HCT116 (cell line): ENCODE results near the gene KCNN3. TPM values are rescaled to one million over a fixed set of nuclear protein-coding genes. Genes with fewer than 3 reads are reported as not detected.

Experiments
- ATAC-seq: fragments of 200-7000 bp; cut with Tn5 transposase; 2 replicates; pipeline ENCODE4 v1.9.1; 2020; ENCODE audit warnings: mild to moderate bottlenecking, moderate library complexity
- BruUV-seq: library from RNA; stranded (reverse); fragments of 400-500 nt; replicated peaks from 2 replicates; lab custom pipeline; 2021; lab: Mats Ljungman, UMichigan
- CTCF ChIA-PET: fragments of 300-600 bp; sonication (Branson Sonifier 250); formaldehyde crosslinking; loops from one replicate; lab custom pipeline; 2021; ENCODE audit warnings: antibody characterized with exemption; lab: Charles Lee
- POLR2A ChIA-PET: fragments of 300-600, 350-600 bp; sonication (Branson Sonifier 250); formaldehyde crosslinking; loops from one replicate; lab custom pipeline; 2021; ENCODE audit warnings: antibody characterized with exemption; lab: Charles Lee
- RAD21 ChIA-PET, 2 experiments: fragments of 300-600 bp; sonication (Branson Sonifier 250); formaldehyde crosslinking; loops; one replicate each; lab custom pipeline; 2023; ENCODE audit warnings: low total read pairs in 2 of 2; ENCODE audit not compliant: uncharacterized antibody in 2 of 2, unreplicated experiment in 2 of 2, low non-redundant PET in 1 of 2; lab: Charles Lee
- DNase-seq: peaks from one replicate; pipeline ENCODE4 v3.0.0-alpha.2; 2010; ENCODE audit warnings: low read depth, low spot score
- H2AFZ ChIP-seq: fragments of 200-600 bp; shearing (Covaris generic), sonication (generic); 2 replicates; pipeline ENCODE4 v1.6.1; 2017; ENCODE audit warnings: low read depth, mixed run types, mixed read lengths, antibody characterized with exemption, low read length; ENCODE audit not compliant: poor library complexity, severe bottlenecking
- H3K27ac ChIP-seq: 2 replicates; pipeline ENCODE4 v1.5.1; 2012; ENCODE audit warnings: low read depth, low read length
- H3K27me3 ChIP-seq: fragments of 200-600 bp; sonication (generic); 2 replicates; pipeline ENCODE4 v1.6.1; 2016; ENCODE audit warnings: mixed run types, low read length, mixed read lengths; ENCODE audit not compliant: insufficient read depth
- H3K36me3 ChIP-seq, 2 experiments: fragments of 200-500 bp in 1 of 2; fragments of 200-600 bp in 1 of 2; sonication (Bioruptor generic) in 1 of 2; sonication (generic) in 1 of 2; 2 replicates each; pipeline versions ENCODE4 v1.5.1 to v1.6.1; 2014 to 2016; ENCODE audit warnings: low read length in 2 of 2, inconsistent platforms in 1 of 2, mixed read lengths in 1 of 2, mixed run types in 1 of 2; ENCODE audit not compliant: insufficient read depth in 2 of 2, control insufficient read depth in 1 of 2
- H3K4me1 ChIP-seq, 2 experiments: fragments of 200-600 bp in 1 of 2; sonication (generic) in 1 of 2; 2 replicates each; pipeline versions ENCODE4 v1.5.1 to v1.6.1; 2012 to 2017; ENCODE audit warnings: low read length in 2 of 2, inconsistent platforms in 1 of 2, mild to moderate bottlenecking in 1 of 2, mixed read lengths in 1 of 2, mixed run types in 1 of 2, moderate library complexity in 1 of 2; ENCODE audit not compliant: insufficient read depth in 2 of 2, control insufficient read depth in 1 of 2
- H3K4me2 ChIP-seq: fragments of 200-600 bp; sonication (generic); 2 replicates; pipeline ENCODE4 v1.6.1; 2017; ENCODE audit warnings: mixed run types, low read length, mixed read lengths
- H3K4me3 ChIP-seq, 2 experiments: fragments of 200-600 bp in 1 of 2; sonication (generic) in 1 of 2; replicated peaks in 1 of 2; 2 replicates each; pipeline ENCODE4 v1.5.1; 2011 to 2016; ENCODE audit warnings: low read length in 2 of 2, control low read depth in 1 of 2, low read depth in 1 of 2, mild to moderate bottlenecking in 1 of 2, mixed read lengths in 1 of 2, mixed run types in 1 of 2
- H3K79me2 ChIP-seq: fragments of 200-600 bp; sonication (generic); 2 replicates; pipeline ENCODE4 v1.6.1; 2017; ENCODE audit warnings: mild to moderate bottlenecking, mixed run types, low read length, moderate library complexity, mixed read lengths; ENCODE audit not compliant: insufficient read depth
- H3K9ac ChIP-seq: fragments of 200-600 bp; sonication (generic); 2 replicates; pipeline ENCODE4 v1.6.1; 2016; ENCODE audit warnings: low read length, mixed read lengths
- H3K9me2 ChIP-seq: fragments of 200-600 bp; sonication (generic), shearing (Covaris generic); 2 replicates; pipeline ENCODE4 v1.6.1; 2017; ENCODE audit warnings: mixed run types, mild to moderate bottlenecking, moderate library complexity; ENCODE audit not compliant: insufficient read depth
- H3K9me3 ChIP-seq, 2 experiments: fragments of 200-500 bp in 1 of 2; fragments of 200-600 bp in 1 of 2; sonication (Bioruptor generic) in 1 of 2; sonication (generic) in 1 of 2; 2 replicates each; pipeline ENCODE4 v1.6.1; 2014 to 2017; ENCODE audit warnings: low read length in 2 of 2, mixed read lengths in 2 of 2, inconsistent platforms in 1 of 2, low read depth in 1 of 2, mild to moderate bottlenecking in 1 of 2, mixed run types in 1 of 2, moderate library complexity in 1 of 2; ENCODE audit not compliant: control insufficient read depth in 1 of 2, insufficient read depth in 1 of 2
- H4K20me1 ChIP-seq: fragments of 200-600 bp; sonication (generic), shearing (Covaris generic); 2 replicates; pipeline ENCODE4 v1.6.1; 2017; ENCODE audit warnings: mixed run types, mild to moderate bottlenecking, moderate library complexity; ENCODE audit not compliant: insufficient read depth
- EGR1 ChIP-seq: IDR thresholded peaks from 2 replicates; pipeline ENCODE4 v1.6.1; 2012; ENCODE audit warnings: low read depth
- ELF1 ChIP-seq: IDR thresholded peaks from 2 replicates; pipeline ENCODE4 v1.6.1; 2012; ENCODE audit warnings: low read depth, borderline replicate concordance
- EZH2 ChIP-seq: fragments of 200-600 bp; sonication (generic); IDR thresholded peaks from 2 replicates; pipeline ENCODE4 v1.6.1; 2017; ENCODE audit warnings: antibody characterized with exemption, mixed run types
- EZH2phosphoT487 ChIP-seq: fragments of 200-600 bp; IDR thresholded peaks from 2 replicates; pipeline ENCODE4 v1.6.1; 2018; ENCODE audit warnings: antibody characterized with exemption, borderline replicate concordance
- FOSL1 ChIP-seq: IDR thresholded peaks from 2 replicates; pipeline ENCODE4 v1.6.1; 2012; ENCODE audit warnings: low read depth
- JUND ChIP-seq: IDR thresholded peaks from 2 replicates; pipeline ENCODE4 v1.6.1; 2012
- RAD21 ChIP-seq: IDR thresholded peaks from 2 replicates; pipeline ENCODE4 v1.6.1; 2012; ENCODE audit warnings: low read depth, mild to moderate bottlenecking
- SIN3A ChIP-seq: IDR thresholded peaks from 2 replicates; pipeline ENCODE4 v1.6.1; 2012; ENCODE audit warnings: low read depth
- SP1 ChIP-seq: IDR thresholded peaks from 2 replicates; pipeline ENCODE4 v1.6.1; 2012; ENCODE audit warnings: low read depth
- ZFX ChIP-seq: fragments of 450-650 bp; IDR thresholded peaks from 2 replicates; pipeline ENCODE4 v1.6.1; 2017
- intact Hi-C: fragments of 100-400 bp; cut with micrococcal nuclease; formaldehyde crosslinking; loops from 2 replicates; pipeline ENCODE4 v1.10.0; 2022
- total RNA-seq: library from RNA; stranded (reverse); gene quantifications from one replicate; pipeline ENCODE4 v1.2.1, GENCODE V29; 2021; ENCODE audit not compliant: unreplicated experiment
- TF ChIP-seq, protein P1 (sequence below): IDR thresholded peaks from 2 replicates; pipeline ENCODE4 v1.6.1; 2011; ENCODE audit warnings: mild to moderate bottlenecking, low read length, moderate library complexity; ENCODE audit not compliant: insufficient replicate concordance; ENCODE audit errors: extremely low read depth

Gene KCNN3
- total RNA-seq, 1 experiment from 2014 or later, result 1.1 TPM

DNA sequence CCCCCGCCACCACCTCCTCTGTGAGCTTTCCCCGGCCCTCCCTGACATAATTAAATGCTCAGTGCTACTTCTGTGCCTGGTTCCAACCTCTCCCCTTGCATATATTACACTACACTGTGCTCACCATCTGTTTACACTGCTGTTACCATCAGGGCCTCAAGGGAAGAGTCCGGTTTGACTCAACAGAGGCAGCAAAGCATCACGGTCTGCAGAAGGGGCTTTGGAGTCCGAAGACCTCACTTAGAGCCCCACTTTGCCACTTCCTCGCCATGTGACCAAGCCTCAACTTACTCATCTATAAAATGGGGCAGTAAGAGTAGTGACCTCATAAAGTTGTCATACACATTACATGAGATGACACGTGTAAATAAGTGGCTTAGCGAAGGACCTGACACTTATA lies 27.4 kb downstream of the KCNN3 start:
- Histone ChIP-seq H4K20me1 (no peaks in the 10 kb centered on the region), H3K4me3 (no peak overlapping the region), H3K9me3 (no peaks in the 10 kb centered on the region), H3K9me2 (no peaks in the 10 kb centered on the region), H3K27me3 (no peaks in the 10 kb centered on the region), H3K27ac (no peak overlapping the region), H3K4me2 (no peak overlapping the region), H3K4me1 (no peaks in the 10 kb centered on the region), H3K9ac (no peak overlapping the region), H3K79me2 (no peaks in the 10 kb centered on the region), H2AFZ (no peak overlapping the region), H3K36me3 (no peaks in the 10 kb centered on the region)
- BruUV-seq, result no TSS peak
- CTCF ChIA-PET, result no interaction called here
- intact Hi-C loops, result no loop called here
- RAD21 ChIA-PET, result no interaction called here
- ATAC-seq (no peak), DNase-seq (no peak)
- POLR2A ChIA-PET, result no interaction called here
- no peak for TF ChIP-seq EZH2
- no peak for TF ChIP-seq JUND
- TF ChIP-seq RAD21, result no peak

DNA sequence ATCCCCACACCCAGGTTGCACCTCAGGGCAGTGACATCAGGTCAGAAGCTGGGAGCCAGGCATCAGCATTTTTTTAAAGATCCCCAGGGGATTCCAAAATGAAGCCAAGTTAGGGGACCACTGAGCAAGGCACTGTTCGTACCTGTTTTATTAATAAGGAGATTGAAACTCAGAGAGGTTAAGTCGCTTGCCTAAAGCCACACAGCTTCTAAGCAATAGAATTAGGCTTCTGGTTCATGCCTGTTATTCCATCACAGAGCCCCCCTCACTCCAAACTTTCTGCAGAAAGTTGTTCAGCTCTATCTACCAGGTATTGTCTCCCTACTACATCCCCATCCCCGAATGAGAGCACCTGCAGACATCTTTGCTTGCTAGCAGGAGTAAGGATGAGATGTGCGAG lies 28.7 kb downstream of the KCNN3 start:
- Histone ChIP-seq H2AFZ (no peak overlapping the region), H3K9me3 (no peaks in the 10 kb centered on the region), H3K4me2 (no peak overlapping the region), H3K27ac (no peak overlapping the region), H3K4me1 (no peaks in the 10 kb centered on the region), H4K20me1 (no peaks in the 10 kb centered on the region), H3K79me2 (no peaks in the 10 kb centered on the region), H3K36me3 (no peaks in the 10 kb centered on the region)
- no peak for DNase-seq
- TF ChIP-seq, protein P1, sequence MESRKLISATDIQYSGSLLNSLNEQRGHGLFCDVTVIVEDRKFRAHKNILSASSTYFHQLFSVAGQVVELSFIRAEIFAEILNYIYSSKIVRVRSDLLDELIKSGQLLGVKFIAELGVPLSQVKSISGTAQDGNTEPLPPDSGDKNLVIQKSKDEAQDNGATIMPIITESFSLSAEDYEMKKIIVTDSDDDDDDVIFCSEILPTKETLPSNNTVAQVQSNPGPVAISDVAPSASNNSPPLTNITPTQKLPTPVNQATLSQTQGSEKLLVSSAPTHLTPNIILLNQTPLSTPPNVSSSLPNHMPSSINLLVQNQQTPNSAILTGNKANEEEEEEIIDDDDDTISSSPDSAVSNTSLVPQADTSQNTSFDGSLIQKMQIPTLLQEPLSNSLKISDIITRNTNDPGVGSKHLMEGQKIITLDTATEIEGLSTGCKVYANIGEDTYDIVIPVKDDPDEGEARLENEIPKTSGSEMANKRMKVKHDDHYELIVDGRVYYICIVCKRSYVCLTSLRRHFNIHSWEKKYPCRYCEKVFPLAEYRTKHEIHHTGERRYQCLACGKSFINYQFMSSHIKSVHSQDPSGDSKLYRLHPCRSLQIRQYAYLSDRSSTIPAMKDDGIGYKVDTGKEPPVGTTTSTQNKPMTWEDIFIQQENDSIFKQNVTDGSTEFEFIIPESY, result no peak
- TF ChIP-seq ELF1 (no peak), ZFX (no peak), SP1 (no peak), RAD21 (no peak), SIN3A (no peak), EZH2phosphoT487 (no peak), JUND (no peak), EZH2 (no peak), FOSL1 (no peak), EGR1 (no peak)
- TF ChIP-seq, all 23 proteins: peak for 0
- CTCF ChIA-PET, result no interaction called here
- BruUV-seq, result no TSS peak
- POLR2A ChIA-PET, result no interaction called here
- Histone ChIP-seq H3K4me3 (no peak overlapping the region), H3K27me3 (peaks cover 4% of the 10 kb centered on the region; the same call in 1 of the 2 replicates), H3K9ac (no peak overlapping the region), H3K9me2 (no peaks in the 10 kb centered on the region)
- intact Hi-C loops, result no loop called here
- no peak for ATAC-seq
- RAD21 ChIA-PET, result no interaction called here
